RWPE1 (cell line): Measurements from ENCODE around the gene EML1.

Source experiments
- CTCF ChIA-PET: fragments of 350-600 bp; sonication (Branson Sonifier 250); formaldehyde crosslinking; extraction: SDS; loops from one replicate; lab custom pipeline; 2021; lab: Yijun Ruan, JAX
- POLR2A ChIA-PET: fragments of 400-600 bp; formaldehyde crosslinking; extraction: SDS; loops from one replicate; lab custom pipeline; 2020; ENCODE audit warnings: antibody characterized with exemption; ENCODE audit not compliant: low non-redundant PET; lab: Yijun Ruan, JAX
- DNase-seq: peaks from one replicate; pipeline ENCODE4 v3.0.0; 2012; ENCODE audit warnings: low spot score
- H3K27ac ChIP-seq: fragments of 450-650 bp; 2 replicates; pipeline ENCODE4 v1.5.1; 2017
- TF ChIP-seq, protein P1 (sequence below): fragments of 450-650 bp; conservative IDR thresholded peaks from 2 replicates; pipeline ENCODE4 v1.5.1; 2017; ENCODE audit warnings: low read depth, mild to moderate bottlenecking

Gene EML1

DNA sequence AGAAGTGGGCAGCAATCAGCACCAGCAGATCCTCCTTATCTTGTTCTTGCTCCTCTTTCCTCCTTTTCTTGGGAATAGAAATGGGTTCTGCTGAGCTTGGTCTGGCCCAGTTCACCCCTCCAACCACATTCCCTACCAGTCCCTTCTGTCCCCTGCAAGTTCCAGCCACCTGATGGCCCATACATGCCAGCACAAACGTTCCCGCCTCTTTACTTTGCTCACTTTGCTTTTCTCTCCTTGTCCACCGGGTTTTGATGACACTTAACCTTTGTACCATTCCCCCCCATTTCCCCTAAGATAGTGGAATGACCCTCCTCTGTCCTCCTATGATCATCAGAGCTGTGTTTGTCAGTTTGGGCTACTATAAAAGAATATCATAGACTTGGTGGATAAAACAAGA lies 23.4 kb upstream of the EML1 start:
- H3K27ac ChIP-seq: no peak overlapping the region
- ChIA-PET CTCF (no interaction called here), POLR2A (no interaction called here)
- no peak for DNase-seq
- TF ChIP-seq, protein P1, sequence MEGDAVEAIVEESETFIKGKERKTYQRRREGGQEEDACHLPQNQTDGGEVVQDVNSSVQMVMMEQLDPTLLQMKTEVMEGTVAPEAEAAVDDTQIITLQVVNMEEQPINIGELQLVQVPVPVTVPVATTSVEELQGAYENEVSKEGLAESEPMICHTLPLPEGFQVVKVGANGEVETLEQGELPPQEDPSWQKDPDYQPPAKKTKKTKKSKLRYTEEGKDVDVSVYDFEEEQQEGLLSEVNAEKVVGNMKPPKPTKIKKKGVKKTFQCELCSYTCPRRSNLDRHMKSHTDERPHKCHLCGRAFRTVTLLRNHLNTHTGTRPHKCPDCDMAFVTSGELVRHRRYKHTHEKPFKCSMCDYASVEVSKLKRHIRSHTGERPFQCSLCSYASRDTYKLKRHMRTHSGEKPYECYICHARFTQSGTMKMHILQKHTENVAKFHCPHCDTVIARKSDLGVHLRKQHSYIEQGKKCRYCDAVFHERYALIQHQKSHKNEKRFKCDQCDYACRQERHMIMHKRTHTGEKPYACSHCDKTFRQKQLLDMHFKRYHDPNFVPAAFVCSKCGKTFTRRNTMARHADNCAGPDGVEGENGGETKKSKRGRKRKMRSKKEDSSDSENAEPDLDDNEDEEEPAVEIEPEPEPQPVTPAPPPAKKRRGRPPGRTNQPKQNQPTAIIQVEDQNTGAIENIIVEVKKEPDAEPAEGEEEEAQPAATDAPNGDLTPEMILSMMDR: no peak

DNA sequence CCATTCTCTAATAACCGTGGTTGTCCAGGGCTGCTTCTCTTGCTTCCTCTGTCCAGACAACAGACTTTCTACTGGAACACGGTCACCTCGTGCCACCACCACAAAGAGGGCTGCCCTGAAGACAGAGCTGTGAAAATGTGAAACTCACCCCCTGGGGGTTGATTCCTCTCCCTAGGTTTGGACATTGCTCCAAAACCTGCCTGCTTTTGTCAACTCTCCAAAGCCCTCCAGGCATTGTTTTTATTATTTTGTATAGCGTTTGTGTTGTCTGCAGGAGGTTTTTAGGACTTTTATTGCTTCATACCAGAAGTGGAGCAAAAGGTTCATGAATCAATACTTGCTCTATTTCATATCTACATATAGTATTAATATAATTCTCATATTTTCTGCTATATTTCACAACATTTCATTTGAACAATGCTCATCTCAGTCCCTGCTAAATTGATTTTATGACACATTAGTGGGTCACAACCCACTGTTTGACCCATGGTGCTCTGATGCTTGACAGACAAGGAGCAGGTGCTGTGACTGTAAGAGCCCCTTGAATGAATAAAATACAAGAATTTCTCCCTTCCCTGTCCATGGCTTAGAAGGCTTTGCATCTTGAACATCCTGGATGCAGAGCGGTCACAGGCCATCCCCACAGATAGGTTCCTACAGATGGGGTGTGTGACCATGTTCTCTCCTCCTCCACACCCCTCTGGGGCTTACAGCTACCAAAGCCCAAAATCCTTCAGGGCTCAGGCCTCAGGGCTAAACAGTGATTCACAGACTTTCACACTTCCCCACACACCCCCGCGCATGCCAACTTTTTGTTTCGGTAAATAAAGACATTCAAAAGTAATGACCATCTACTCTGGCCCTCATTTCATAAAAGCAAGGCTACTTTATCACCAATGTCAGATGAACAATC lies 20.6 kb upstream of the EML1 start:
- CTCF ChIA-PET: interaction anchor here (0.5 kb wide), 1 partner anchor 332 kb away, joined by 7 read pairs; no protein-coding TSS in a partner anchor
- TF ChIP-seq, protein P1: no peak
- DNase-seq: no peak
- no peak overlapping the region for H3K27ac ChIP-seq
- POLR2A ChIA-PET: no interaction called here

DNA sequence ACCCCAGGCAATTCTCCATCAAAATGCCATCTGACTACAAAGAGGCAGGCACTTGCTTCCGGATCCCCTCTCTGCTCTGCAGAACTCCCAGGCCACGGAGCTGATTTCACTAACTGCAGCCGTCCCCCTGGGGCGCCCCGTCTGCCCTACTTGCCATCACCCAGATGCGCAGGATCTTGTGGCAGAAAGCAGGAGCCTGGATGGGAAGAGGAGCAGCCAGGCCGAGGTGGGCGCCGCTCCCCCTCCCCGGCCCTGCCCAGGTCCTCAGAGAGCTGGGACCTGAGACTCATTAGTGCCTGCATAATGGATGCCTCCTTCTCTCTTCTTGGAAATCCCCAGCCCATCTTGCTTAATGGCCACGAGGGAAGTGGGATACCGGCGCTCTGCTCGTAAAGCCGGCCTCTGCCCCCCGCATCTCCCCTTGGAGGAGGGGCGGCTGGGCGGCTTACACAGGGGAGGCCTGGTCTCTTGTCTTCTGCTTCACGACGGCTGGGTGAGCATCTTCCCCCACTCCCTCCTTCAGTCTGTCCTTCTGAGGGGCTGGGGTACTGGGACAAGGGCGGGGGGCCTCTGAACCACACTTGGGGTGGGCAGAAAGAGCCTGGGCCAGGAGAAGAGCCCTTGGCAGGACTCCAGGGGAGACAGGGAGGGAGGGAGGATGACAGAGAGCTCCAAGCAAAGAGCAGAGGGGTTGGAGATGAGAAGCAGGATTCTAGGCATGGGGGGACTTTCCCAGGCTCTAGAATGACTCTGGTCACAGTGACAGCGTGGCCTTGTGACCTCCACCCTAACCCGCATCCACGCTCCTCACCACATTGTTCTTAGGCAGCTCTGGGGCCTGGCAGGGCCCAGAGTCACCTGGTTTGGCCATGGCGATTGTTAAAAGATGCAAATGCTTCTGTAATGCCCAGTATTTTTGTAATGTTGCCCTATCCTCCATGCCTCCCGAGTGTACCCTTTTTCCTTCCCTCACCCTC lies 19.4 kb upstream of the EML1 start:
- no peak overlapping the region for H3K27ac ChIP-seq
- TF ChIP-seq, protein P1: no peak
- ChIA-PET POLR2A (no interaction called here), CTCF (no interaction called here)
- no peak for DNase-seq

GRCh38 chr14:99774556-99775307 lies 18.5 kb upstream of the EML1 start:
- TF ChIP-seq, protein P1: no peak
- H3K27ac ChIP-seq: no peak overlapping the region
- DNase-seq: no peak
- ChIA-PET CTCF (interaction anchor here (0.7 to 1.1 kb wide), 2 partner anchors 44 to 124 kb away, joined by 3 read pairs; no protein-coding TSS in a partner anchor), POLR2A (no interaction called here)

- TF ChIP-seq, protein P1: no peak
- no peak overlapping the region for H3K27ac ChIP-seq
- no peak for DNase-seq
- ChIA-PET POLR2A (no interaction called here), CTCF (interaction anchor here (1.1 kb wide), 1 partner anchor 45 kb away, joined by 3 read pairs; no protein-coding TSS in a partner anchor)
Observed at GRCh38 chr14:99775351-99775750, 17.9 kb upstream of the EML1 start.
